ENCODE results near the gene CNOT6L. TPM values are rescaled to one million over a fixed set of nuclear protein-coding genes. Genes with fewer than 3 reads are reported as not detected.
A peak's percentile ranks its signal among the peaks of the same experiment; 100 is the strongest.
"Not testable (repeated sequence)": the region's sequence is repeated elsewhere in the genome, so short reads cannot be mapped to it uniquely, and the experiment has no call there.

CNOT6L gene
- 9.2 and 10.8 TPM in 2 replicates for total RNA-seq (2014; rRNA removed; shearing (Covaris generic))

DNA sequence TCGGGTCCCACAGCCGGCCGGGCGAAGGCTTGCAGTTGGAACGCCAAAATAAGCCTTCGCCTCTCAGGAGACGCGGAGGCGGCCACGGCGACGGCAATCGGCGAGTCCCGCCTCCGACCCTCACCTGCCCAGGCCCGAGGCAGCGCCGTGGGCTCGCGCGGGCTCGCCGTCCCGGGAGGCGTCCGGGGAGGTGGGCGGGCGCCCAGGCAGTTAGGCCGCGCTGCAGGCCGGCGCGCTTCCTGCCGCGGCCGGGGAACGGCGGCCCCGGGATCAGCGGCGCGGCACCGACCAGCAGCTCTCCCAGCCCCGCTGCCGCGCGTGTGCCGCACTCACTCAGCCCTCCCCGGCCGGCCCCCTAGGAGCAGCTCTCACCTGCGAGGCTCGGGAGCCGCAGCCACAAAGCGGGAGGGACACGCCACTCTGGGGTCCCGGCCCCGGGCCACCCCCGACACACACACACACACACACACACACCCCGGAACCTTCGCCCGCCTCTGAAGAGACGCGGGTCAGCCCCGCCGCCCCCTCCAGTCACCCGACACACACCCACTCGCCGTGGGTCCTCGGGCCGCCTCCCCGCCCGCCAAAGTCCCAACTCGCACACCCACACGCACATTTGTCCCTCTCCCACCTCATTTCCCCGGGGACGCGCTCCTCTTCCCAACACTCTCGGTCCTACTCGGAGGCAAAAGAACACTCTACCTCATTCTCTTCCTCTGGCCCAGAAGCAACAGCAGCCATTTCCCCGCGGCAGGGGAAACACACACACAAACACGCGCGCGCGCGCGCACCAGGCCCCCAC is at the start of gene CNOT6L:
CNOT6L (minus strand) TSS at position 767 of the 802 bp plus-strand sequence; CDS start at position 707, 60 bp downstream.
- Histone ChIP-seq H3K4me3 (peak within 1 kb of the TSS; percentile 84), H3K36me3 (peaks cover 4% of the 10 kb centered on the region), H3K27ac (peak within 1 kb of the TSS; percentile 54), H3K27me3 (replicated peaks) (no peaks in the 10 kb centered on the region), H3K4me1 (replicated peaks) (peaks cover 11% of the 10 kb centered on the region), H3K9me3 (replicated peaks) (no peaks in the 10 kb centered on the region)
- peak; percentile 56 to 71 for DNase-seq (ENCODE audit: low read depth in 1 of 2, low spot score in 2 of 2)

DNA sequence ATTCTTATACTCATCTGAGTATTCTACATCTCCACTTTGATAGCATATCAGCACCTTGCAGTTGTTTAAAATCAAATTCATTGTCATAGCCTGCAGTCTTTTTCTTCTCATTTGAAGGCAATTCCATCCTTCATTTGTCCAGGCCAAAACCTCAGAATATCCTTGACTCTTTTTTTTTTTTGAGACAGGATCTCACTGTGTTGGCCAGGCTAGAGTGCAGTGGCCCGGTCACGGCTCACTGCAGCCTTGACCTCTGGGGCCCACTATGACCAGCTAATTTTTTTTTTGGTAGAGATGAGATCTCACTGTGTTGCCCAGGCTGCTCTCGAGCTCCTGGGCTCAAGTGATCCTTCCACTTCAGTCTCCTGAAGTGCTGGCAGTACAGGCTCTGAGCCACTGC is 46.1 kb upstream of the CNOT6L start:
- H3K4me3 ChIP-seq, result no peak overlapping the region
- no peaks in the 10 kb centered on the region for H3K27me3 ChIP-seq (replicated peaks)
- DNase-seq (ENCODE audit: low read depth in 1 of 2, low spot score in 2 of 2), result no peak

DNA sequence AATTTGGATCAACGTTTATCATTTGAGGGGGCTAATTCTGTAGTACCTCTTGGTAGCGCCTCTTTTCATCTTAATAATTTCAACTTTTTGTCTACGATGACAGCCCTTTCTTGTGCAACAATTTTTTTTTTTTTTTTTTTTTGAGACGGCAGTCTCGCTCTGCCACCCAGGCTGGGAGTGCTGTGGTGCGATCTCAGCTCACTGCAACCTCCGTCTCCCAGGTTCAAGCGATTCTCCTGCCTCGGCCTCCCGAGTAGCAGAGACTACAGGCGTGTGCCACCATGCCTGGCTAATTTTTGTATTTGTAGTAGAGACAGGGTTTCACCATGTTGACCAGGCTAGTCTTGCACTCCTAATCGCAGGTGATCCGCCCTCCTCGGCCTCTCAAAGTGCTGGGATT is 44.2 kb upstream of the CNOT6L start:
- peak overlapping the region; percentile 51 for H3K4me3 ChIP-seq
- peaks cover 11% of the 10 kb centered on the region for H3K36me3 ChIP-seq
- not testable (repeated sequence) for H3K4me1 ChIP-seq (replicated peaks); H3K27me3 ChIP-seq (replicated peaks); DNase-seq (ENCODE audit: low read depth in 1 of 2, low spot score in 2 of 2); H3K9me3 ChIP-seq (replicated peaks)
- H3K27ac ChIP-seq, result 0 out of 2 replicates have a peak overlapping the region, but pooled peaks have one; percentile 94

More for the DNA sequence above, 46.1 kb upstream of the CNOT6L start:
- Histone ChIP-seq H3K4me1 (replicated peaks) (peaks cover 6% of the 10 kb centered on the region), H3K36me3 (peaks cover 24% of the 10 kb centered on the region), H3K9me3 (replicated peaks) (no peaks in the 10 kb centered on the region), H3K27ac (no peak overlapping the region)

DNA sequence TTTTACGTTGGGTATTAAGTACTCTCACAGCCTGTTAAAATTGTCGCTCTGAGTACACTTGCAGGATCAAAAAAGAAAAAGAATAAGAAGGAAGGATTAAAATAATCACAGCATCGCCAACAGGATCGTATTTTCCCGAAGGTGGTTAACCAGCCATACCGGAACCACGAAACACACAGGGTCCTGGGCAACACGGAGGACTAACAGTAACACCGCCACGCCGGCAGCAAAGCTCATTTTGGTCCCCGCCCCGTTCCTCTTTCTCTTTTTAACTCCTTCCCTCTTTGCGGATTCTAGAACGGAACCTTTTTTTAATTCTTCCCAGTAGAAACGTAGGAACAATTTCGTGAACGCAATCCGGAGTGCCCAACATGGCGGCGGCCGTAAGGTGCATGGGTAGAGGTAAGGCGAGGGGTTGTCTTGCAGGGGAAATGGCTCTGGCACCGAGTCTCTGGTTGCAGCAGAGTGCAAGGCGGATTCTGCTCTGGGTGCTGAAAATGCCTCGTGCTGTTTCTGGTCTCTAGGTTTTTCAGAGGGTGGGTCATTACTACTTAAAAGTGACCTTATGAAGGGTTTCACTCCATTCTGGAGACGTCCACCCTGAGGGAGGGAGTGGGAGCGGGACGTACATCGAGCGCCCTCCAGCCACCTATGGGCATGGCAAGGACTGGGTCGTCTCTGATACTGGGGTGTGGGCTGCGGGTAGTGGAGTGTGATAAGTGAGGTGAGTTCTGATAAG is 43.5 kb upstream of the CNOT6L start, which contains the start of gene MRPL1:
MRPL1 (plus strand) TSS at position 353 of the 739 bp plus-strand sequence; CDS start at position 372, 19 bp downstream.
- Histone ChIP-seq H3K36me3 (peaks cover 11% of the 10 kb centered on the region), H3K9me3 (replicated peaks) (no peaks in the 10 kb centered on the region), H3K4me1 (replicated peaks) (peaks cover 6% of the 10 kb centered on the region), H3K27me3 (replicated peaks) (no peaks in the 10 kb centered on the region), H3K4me3 (peak within 1 kb of the TSS; percentile 51), H3K27ac (peak within 1 kb of the TSS; percentile 94)
- peak; percentile 92 to 94 for DNase-seq (ENCODE audit: low read depth in 1 of 2, low spot score in 2 of 2)

DNA sequence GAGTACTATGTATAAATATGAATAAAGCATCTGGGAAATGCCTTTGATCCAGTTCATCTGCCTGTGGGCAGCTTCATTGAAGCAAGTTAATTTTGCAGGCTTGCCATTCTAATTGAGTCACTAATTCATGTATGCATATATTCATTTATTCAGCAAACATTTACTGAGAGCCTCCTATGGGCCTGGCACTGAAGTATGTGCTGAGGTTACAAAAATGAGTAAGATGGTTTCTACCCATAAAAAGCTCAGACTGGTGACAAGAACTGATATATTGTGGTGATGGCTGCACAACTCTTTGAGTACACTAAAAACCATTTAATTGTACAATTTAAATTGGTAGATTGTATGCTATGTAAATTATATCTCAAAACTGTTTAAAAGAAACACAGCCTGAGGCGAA is 42.3 kb upstream of the CNOT6L start:
- H3K36me3 ChIP-seq, result peaks cover 6% of the 10 kb centered on the region
- no peaks in the 10 kb centered on the region for H3K27me3 ChIP-seq (replicated peaks)
- H3K27ac ChIP-seq, result peak overlapping the region; percentile 94
- peak overlapping the region; percentile 51 for H3K4me3 ChIP-seq
- H3K4me1 ChIP-seq (replicated peaks), result peaks cover 6% of the 10 kb centered on the region
- no peaks in the 10 kb centered on the region for H3K9me3 ChIP-seq (replicated peaks)
- DNase-seq (ENCODE audit: low read depth in 1 of 2, low spot score in 2 of 2), result no peak

DNA sequence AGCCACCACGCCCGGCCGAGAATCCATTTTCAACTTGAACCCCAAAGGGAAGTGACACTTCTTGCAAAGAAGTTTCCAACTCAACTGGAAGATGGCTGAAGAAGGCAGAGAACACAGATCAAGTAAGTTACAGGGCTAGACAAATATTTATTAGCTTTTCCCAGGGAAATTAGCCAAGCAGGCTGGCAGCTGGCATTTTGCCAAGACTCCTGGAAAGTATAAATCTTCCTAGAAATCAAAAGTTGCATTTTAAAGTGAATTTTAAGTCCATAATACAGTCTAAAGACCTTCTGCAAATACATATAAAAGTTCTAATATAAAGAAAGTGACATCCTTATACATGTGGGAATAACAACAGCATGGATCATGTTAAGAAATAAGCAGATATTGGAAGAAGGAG is 40.1 kb upstream of the CNOT6L start:
- no peak for DNase-seq (ENCODE audit: low read depth in 1 of 2, low spot score in 2 of 2)
- H3K27ac ChIP-seq, result no peak overlapping the region
- H3K9me3 ChIP-seq (replicated peaks), result no peaks in the 10 kb centered on the region
- peaks cover 6% of the 10 kb centered on the region for H3K4me1 ChIP-seq (replicated peaks)
- H3K27me3 ChIP-seq (replicated peaks), result no peaks in the 10 kb centered on the region
- H3K4me3 ChIP-seq, result no peak overlapping the region
- H3K36me3 ChIP-seq, result no peaks in the 10 kb centered on the region

DNA sequence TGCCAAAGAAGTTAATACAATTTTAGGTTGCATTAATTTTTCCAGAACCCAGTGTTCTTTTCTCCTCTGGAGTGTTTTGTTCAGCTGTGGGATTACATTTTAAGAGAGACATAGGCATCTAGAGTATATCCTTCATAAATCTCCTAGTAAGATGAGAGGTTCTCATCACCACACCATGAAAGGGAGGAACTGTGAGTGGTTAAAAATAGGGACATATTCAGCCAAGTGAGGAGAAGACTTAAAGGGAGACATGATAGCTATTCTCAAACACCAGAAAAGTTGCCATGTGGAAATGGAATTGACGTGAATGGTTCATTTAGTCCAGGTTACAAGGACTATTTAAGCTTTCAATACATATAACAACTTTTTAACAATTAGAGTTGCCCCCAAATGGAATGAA is 37.0 kb upstream of the CNOT6L start:
- Histone ChIP-seq H3K36me3 (no peaks in the 10 kb centered on the region), H3K9me3 (replicated peaks) (no peaks in the 10 kb centered on the region), H3K27ac (no peak overlapping the region), H3K27me3 (replicated peaks) (no peaks in the 10 kb centered on the region), H3K4me1 (replicated peaks) (no peaks in the 10 kb centered on the region), H3K4me3 (no peak overlapping the region)
- DNase-seq (ENCODE audit: low read depth in 1 of 2, low spot score in 2 of 2), result no peak

DNA sequence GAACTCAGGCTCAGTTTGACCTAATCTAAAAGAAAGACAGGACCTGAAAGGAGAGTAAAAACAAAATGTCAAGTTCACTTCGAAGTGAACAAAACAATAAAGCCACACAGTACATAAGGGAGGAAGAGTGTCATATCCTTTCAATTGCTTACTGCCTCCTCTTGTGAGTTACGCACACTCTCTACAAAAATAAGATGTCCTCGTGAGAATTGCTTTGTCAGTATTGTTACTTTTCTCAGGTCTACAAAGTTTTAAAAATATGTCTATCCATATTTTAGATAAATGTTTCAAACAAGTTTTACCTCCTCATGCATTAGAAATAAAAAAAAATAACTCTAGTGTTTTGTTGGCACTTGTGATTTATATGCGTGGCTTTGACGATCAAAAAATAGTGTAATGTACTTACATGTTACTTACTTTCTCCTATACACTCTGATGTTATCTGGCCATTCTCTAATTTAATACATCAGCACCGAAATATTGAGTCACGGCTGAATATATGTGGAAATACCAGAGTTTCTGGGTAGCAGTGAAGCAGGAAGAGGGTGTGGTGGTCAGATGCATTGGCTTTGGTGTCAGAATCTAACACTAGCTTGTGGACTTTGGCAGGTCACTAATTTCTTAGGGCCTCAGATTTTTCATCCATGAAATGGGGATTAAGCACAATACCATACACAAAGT is 35.4 kb upstream of the CNOT6L start:
- Histone ChIP-seq H3K36me3 (no peaks in the 10 kb centered on the region), H3K9me3 (replicated peaks) (no peaks in the 10 kb centered on the region), H3K27me3 (replicated peaks) (no peaks in the 10 kb centered on the region), H3K4me3 (no peak overlapping the region), H3K4me1 (replicated peaks) (no peaks in the 10 kb centered on the region), H3K27ac (no peak overlapping the region)
- DNase-seq (ENCODE audit: low read depth in 1 of 2, low spot score in 2 of 2), result no peak

DNA sequence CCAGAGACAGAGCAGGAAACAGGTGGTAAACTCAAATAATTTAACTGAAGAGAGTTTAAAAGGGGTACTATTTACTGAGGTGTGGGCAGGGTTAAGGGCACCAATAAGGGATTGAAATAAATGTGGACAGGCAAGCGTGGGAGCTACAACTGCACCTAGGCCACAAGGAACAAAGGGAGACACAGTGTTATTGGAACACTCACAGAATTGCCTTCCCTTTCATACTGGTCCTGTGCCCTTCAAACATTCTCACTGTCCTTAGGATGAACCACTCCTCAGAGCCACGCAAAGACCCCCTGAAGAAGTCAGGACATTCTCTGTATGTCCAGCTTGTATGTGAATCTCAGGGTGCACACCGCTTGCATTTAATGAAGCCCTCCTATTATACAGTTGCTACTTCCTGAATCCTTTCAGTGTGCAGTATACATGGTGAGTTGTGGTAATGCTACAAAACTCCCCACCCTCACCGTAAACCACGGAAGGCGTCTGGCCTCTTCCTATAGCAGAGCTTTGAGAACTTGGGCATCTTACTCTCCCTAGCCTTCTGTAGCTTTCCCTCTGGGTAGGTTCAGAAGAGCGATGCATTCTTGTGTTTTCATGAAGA is 33.8 kb upstream of the CNOT6L start:
- H3K27me3 ChIP-seq (replicated peaks), result no peaks in the 10 kb centered on the region
- no peaks in the 10 kb centered on the region for H3K36me3 ChIP-seq
- no peak for DNase-seq (ENCODE audit: low read depth in 1 of 2, low spot score in 2 of 2)
- H3K4me1 ChIP-seq (replicated peaks), result no peaks in the 10 kb centered on the region
- no peak overlapping the region for H3K4me3 ChIP-seq
- no peaks in the 10 kb centered on the region for H3K9me3 ChIP-seq (replicated peaks)
- H3K27ac ChIP-seq, result no peak overlapping the region

DNA sequence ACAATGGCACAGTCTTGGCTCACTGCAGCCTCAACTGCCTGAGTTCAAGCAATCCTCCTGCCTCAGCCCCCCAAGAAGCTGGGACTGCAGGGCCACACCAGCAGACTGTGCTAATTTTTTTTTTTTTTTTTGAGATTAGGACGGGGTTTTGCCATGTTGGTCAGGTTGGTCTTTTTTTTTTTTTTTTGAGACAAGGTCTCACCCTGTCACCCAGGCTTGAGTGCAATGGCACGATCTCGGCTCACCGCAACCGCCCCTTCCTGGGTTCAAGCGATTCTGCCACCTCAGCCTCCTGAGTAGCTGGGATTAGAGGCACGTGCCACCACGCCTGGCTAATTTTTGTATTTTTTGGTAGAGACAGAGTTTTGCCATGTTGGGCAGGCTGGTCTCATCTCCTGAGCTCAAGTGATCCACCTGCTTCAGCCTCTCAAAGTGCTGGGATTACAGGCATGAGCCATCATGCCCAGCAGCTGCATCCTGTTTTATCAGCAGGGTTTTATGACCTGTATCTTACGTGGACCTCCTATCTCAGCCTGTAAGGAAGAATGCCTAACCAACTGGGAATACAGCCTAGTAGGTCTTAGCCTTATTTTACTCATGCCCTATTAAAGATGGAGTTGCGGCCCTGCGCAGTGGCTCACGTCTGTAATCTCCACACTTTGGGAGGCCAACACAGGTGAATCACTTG is 30.3 kb upstream of the CNOT6L start:
- no peaks in the 10 kb centered on the region for H3K4me1 ChIP-seq (replicated peaks)
- H3K27ac ChIP-seq, result no peak overlapping the region
- no peak for DNase-seq (ENCODE audit: low read depth in 1 of 2, low spot score in 2 of 2)
- no peaks in the 10 kb centered on the region for H3K9me3 ChIP-seq (replicated peaks)
- H3K36me3 ChIP-seq, result no peaks in the 10 kb centered on the region
- H3K4me3 ChIP-seq, result no peak overlapping the region
- H3K27me3 ChIP-seq (replicated peaks), result no peaks in the 10 kb centered on the region

DNA sequence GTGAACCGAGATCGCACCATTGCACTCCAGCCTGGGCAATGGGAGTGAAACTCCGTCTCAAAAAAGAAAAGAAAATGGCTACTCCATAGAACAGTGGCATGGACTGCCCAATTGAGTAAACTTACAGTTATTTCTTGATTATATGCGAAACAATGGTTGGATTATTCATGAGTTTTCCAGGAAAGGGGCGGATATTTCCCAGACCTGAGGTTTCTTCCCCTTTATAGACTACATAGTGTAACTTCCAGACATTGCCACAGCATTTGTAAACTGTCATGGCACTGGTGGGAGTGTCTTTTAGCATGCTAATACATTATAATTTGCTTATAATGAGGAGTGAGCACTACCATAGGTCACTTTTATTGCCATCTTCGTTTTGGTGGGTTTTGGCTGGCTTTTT is 29.3 kb upstream of the CNOT6L start:
- H3K4me3 ChIP-seq, result no peak overlapping the region
- H3K27me3 ChIP-seq (replicated peaks), result no peaks in the 10 kb centered on the region
- no peaks in the 10 kb centered on the region for H3K36me3 ChIP-seq
- no peak overlapping the region for H3K27ac ChIP-seq
- no peaks in the 10 kb centered on the region for H3K4me1 ChIP-seq (replicated peaks)
- no peaks in the 10 kb centered on the region for H3K9me3 ChIP-seq (replicated peaks)
- DNase-seq (ENCODE audit: low read depth in 1 of 2, low spot score in 2 of 2), result no peak

DNA sequence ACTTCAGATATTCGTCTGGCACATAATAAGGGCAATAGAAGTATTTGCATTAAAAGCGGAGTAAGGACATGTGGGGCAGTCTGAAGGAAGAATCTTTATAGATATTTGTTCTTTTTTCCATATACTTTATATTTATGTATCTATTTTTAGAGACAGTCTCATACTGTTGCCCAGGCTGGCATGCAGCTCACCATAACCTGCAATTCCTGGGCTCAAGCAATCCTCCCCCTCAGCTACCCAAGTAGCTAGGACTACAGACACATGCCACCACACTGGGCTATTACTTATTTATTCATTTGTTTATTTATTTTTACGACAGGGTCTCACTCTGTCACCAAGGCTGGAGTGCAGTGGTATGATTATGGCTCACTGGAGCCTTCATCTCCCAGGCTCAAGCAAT is 26.8 kb upstream of the CNOT6L start:
- H3K9me3 ChIP-seq (replicated peaks), result no peaks in the 10 kb centered on the region
- H3K27me3 ChIP-seq (replicated peaks), result no peaks in the 10 kb centered on the region
- no peak overlapping the region for H3K27ac ChIP-seq

DNA sequence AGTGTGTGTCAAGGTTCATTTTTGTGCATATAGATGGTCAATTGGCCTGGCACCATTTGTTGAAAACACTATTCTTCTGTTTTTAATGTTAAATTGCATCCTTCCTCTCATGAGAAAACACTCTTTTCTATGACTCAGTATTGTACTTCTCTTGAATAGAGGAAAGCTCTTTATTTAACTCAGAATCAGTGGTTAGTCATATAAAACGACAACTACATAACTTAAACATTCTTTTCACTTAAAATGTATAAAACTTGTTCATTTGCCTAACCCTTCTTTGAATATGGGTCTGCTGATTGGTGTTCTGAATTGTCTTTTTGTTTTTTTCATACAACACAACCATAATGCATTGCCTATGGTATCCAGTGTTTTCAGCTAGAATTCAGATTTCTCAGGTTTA is 26.2 kb upstream of the CNOT6L start:
- no peaks in the 10 kb centered on the region for H3K4me1 ChIP-seq (replicated peaks)

More for the DNA sequence above, 26.8 kb upstream of the CNOT6L start:
- Histone ChIP-seq H3K4me3 (no peak overlapping the region), H3K36me3 (no peaks in the 10 kb centered on the region), H3K4me1 (replicated peaks) (no peaks in the 10 kb centered on the region)
- DNase-seq (ENCODE audit: low read depth in 1 of 2, low spot score in 2 of 2), result no peak

More for the DNA sequence above, 26.2 kb upstream of the CNOT6L start:
- no peak for DNase-seq (ENCODE audit: low read depth in 1 of 2, low spot score in 2 of 2)
- no peak overlapping the region for H3K27ac ChIP-seq
- no peaks in the 10 kb centered on the region for H3K36me3 ChIP-seq
- no peaks in the 10 kb centered on the region for H3K9me3 ChIP-seq (replicated peaks)
- H3K4me3 ChIP-seq, result no peak overlapping the region
- no peaks in the 10 kb centered on the region for H3K27me3 ChIP-seq (replicated peaks)
